ENCODE results near the gene PCDHA10.
"Not testable (repeated sequence)": the region's sequence is repeated elsewhere in the genome, so short reads cannot be mapped to it uniquely, and the experiment has no call there.

The PCDHA10 gene

GRCh38 chr5:140855772-140856674 is at the start of gene PCDHA10:
Gene PCDHA10, plus strand, starts transcription at chr5:140855897. Its CDS starts 152 bp downstream, at chr5:140856049.
- DNase-seq (ENCODE audit: low read depth in 2 of 2) = no peak

- DNase-seq (ENCODE audit: low read depth in 2 of 2) = no peak
Observed at GRCh38 chr5:140806834-140807775, 48.6 kb upstream of the PCDHA10 start, which contains the start of gene PCDHA4. Gene PCDHA4, plus strand, starts transcription at chr5:140807068.

- DNase-seq (ENCODE audit: low read depth in 2 of 2) = not testable (repeated sequence)
Observed at GRCh38 chr5:140808241-140808888, 47.3 kb upstream of the PCDHA10 start.

- DNase-seq (ENCODE audit: low read depth in 2 of 2) = no peak
Observed at GRCh38 chr5:140808889-140809291, 46.8 kb upstream of the PCDHA10 start.

GRCh38 chr5:140821375-140822280 is 34.1 kb upstream of the PCDHA10 start, which contains the start of gene PCDHA5:
Gene PCDHA5, plus strand, starts transcription at chr5:140821613.
- DNase-seq (ENCODE audit: low read depth in 2 of 2) = no peak

- DNase-seq (ENCODE audit: low read depth in 2 of 2) = no peak
Observed at GRCh38 chr5:140822281-140822629, 33.4 kb upstream of the PCDHA10 start.

- not testable (repeated sequence) for DNase-seq (ENCODE audit: low read depth in 2 of 2)
Observed at GRCh38 chr5:140822969-140823368, 32.7 kb upstream of the PCDHA10 start.

- DNase-seq (ENCODE audit: low read depth in 2 of 2) = no peak
Observed at GRCh38 chr5:140823475-140823874, 32.2 kb upstream of the PCDHA10 start.

- no peak for DNase-seq (ENCODE audit: low read depth in 2 of 2)
Observed at GRCh38 chr5:140827704-140828361, 27.9 kb upstream of the PCDHA10 start, which contains the start of gene PCDHA6. Gene PCDHA6, plus strand, starts transcription at chr5:140827960. Its CDS starts 132 bp downstream, at chr5:140828092.

GRCh38 chr5:140828362-140828737 is 27.3 kb upstream of the PCDHA10 start:
- no peak for DNase-seq (ENCODE audit: low read depth in 2 of 2)

- not testable (repeated sequence) for DNase-seq (ENCODE audit: low read depth in 2 of 2)
Observed at GRCh38 chr5:140829511-140830501, 25.9 kb upstream of the PCDHA10 start.

- DNase-seq (ENCODE audit: low read depth in 2 of 2) = no peak
Observed at GRCh38 chr5:140833993-140834392, 21.7 kb upstream of the PCDHA10 start, which contains the start of gene PCDHA7. Gene PCDHA7, plus strand, starts transcription at chr5:140834269. Its CDS starts 115 bp downstream, at chr5:140834384.

- not testable (repeated sequence) for DNase-seq (ENCODE audit: low read depth in 2 of 2)
Observed at GRCh38 chr5:140834439-140835008, 21.2 kb upstream of the PCDHA10 start.

- DNase-seq (ENCODE audit: low read depth in 2 of 2) = no peak
Observed at GRCh38 chr5:140835622-140836510, 19.8 kb upstream of the PCDHA10 start.

GRCh38 chr5:140840978-140841962 is 14.4 kb upstream of the PCDHA10 start, which contains the start of gene PCDHA8:
Gene PCDHA8, plus strand, starts transcription at chr5:140841187. Its CDS starts 135 bp downstream, at chr5:140841322.
- DNase-seq (ENCODE audit: low read depth in 2 of 2) = no peak
